Lung (tissue), 12 donors: ENCODE measurements around the gene NTN3. TPM values are rescaled to one million over a fixed set of nuclear protein-coding genes. Genes with fewer than 3 reads are reported as not detected.

ENCODE experiments used
- ATAC-seq: fragments of 200-7000 bp; cut with Tn5 transposase; one replicate; pipeline ENCODE4 v1.9.1; 2020; ENCODE audit warnings: moderate number of reproducible peaks; ENCODE audit not compliant: insufficient read depth, low FRiP score
- DNase-seq, 3 donors: peaks; one replicate each; pipeline ENCODE4 v3.0.0-alpha.2; 2013 to 2017
- H3K27ac ChIP-seq, 2 donors: one replicate each; pipeline ENCODE4 v1.5.1; 2013; ENCODE audit warnings: mild to moderate bottlenecking in 2 of 2, moderate library complexity in 2 of 2, control low read depth in 1 of 2, inconsistent platforms in 1 of 2, low read depth in 1 of 2, low read length in 1 of 2
- H3K27me3 ChIP-seq, 3 donors: one replicate each; pipeline ENCODE4 v1.5.1; 2013; ENCODE audit warnings: low read length in 2 of 3; ENCODE audit not compliant: control insufficient read depth in 3 of 3, insufficient read depth in 3 of 3
- H3K36me3 ChIP-seq, 4 donors: one replicate each; pipeline ENCODE4 v1.5.1; 2013; ENCODE audit warnings: low read length in 4 of 4, mild to moderate bottlenecking in 1 of 4, moderate library complexity in 1 of 4; ENCODE audit not compliant: control insufficient read depth in 4 of 4, insufficient read depth in 4 of 4
- H3K4me1 ChIP-seq, 5 donors: one replicate each; pipeline ENCODE4 v1.5.1; 2013; ENCODE audit warnings: low read length in 5 of 5, mild to moderate bottlenecking in 2 of 5, moderate library complexity in 1 of 5; ENCODE audit not compliant: control insufficient read depth in 5 of 5, insufficient read depth in 5 of 5
- H3K4me3 ChIP-seq: one replicate; pipeline ENCODE4 v1.5.1; 2013; ENCODE audit warnings: mild to moderate bottlenecking, control low read depth, moderate library complexity
- H3K9ac ChIP-seq, 2 donors: one replicate each; pipeline ENCODE4 v1.5.1; 2013; ENCODE audit warnings: low read length in 2 of 2, control low read depth in 1 of 2; ENCODE audit not compliant: insufficient read depth in 1 of 2
- H3K9me3 ChIP-seq, 4 donors: one replicate each; pipeline ENCODE4 v1.5.1; 2013; ENCODE audit warnings: low read length in 3 of 4, mild to moderate bottlenecking in 1 of 4, moderate library complexity in 1 of 4; ENCODE audit not compliant: control insufficient read depth in 4 of 4, insufficient read depth in 3 of 4
- CTCF ChIP-seq: IDR thresholded peaks from 2 replicates; pipeline ENCODE4 v1.5.1; 2012; ENCODE audit warnings: mild to moderate bottlenecking; ENCODE audit errors: control extremely low read depth, extremely low read depth
- WGBS, 2 donors: extraction: QIAGEN DNeasy Blood & Tissue Kit; methylation state at CpG; one replicate each; pipeline ENCODE4 v1.1.7; 2013; 5-methylcytosine and 5-hydroxymethylcytosine counted together
- polyA plus RNA-seq, 2 donors: library from polyadenylated mRNA; stranded (reverse); fragments of 200-250 nt; gene quantifications; one replicate each; pipeline ENCODE4 v1.2.1, GENCODE V29; 2013
- total RNA-seq, 2 donors: library from RNA; depleted of rRNA in 1 of 2; stranded (reverse); fragments of >200 nt in 1 of 2; gene quantifications; one replicate each; pipeline ENCODE4 v1.2.1, GENCODE V29; 2014 to 2021
- donor health status: control.
- donor health status: control.
- donor health status: Bipolar disorder and iron deficiency.
- donor health status: healthy.
- donor health status: DM: yes; HTN: yes; CAD: no.

Gene NTN3
- total and polyA plus RNA-seq, 4 donors = 0.06 to 2.4 TPM; not detected in 2

GRCh38 chr16:2428051-2428783 is 42.9 kb upstream of the NTN3 start:
- 33 to 42% methylated on average over 23 to 28 of the region's 28 CpGs for WGBS, 2 donors

GRCh38 chr16:2428784-2429033 is 42.4 kb upstream of the NTN3 start:
- WGBS, 2 donors = 0 to 1% methylated on average over 21 to 24 of the region's 24 CpGs
- no peak for TF ChIP-seq CTCF
- Histone ChIP-seq H3K9me3 (no peaks in the 10 kb centered on the region), H3K36me3 (peaks cover 0 to 19% (median 9%) of the 10 kb centered on the region in 4 donors), H3K4me1 (peaks cover 0 to 18% (median 8%) of the 10 kb centered on the region in 5 donors), H3K27ac (peak overlapping the region; percentile 6 to 74), H3K27me3 (no peaks in the 10 kb centered on the region), H3K4me3 (peak overlapping the region; percentile 69), H3K9ac (no peak overlapping the region)
- DNase-seq = no peak
- peak; percentile 22 for ATAC-seq

More at GRCh38 chr16:2428051-2428783, 42.9 kb upstream of the NTN3 start:
- Histone ChIP-seq H3K9me3 (no peaks in the 10 kb centered on the region), H3K36me3 (peaks cover 0 to 19% (median 8%) of the 10 kb centered on the region in 4 donors), H3K4me1 (peaks cover 0 to 18% (median 8%) of the 10 kb centered on the region in 5 donors), H3K9ac (no peak overlapping the region), H3K4me3 (peak overlapping the region; percentile 69), H3K27ac (peak overlapping the region; percentile 6 to 74), H3K27me3 (no peaks in the 10 kb centered on the region)
- peak in 2 of 3 donors; percentile 40 to 50 for DNase-seq
- TF ChIP-seq CTCF = no peak
- ATAC-seq = no peak

GRCh38 chr16:2429034-2429770 is 41.9 kb upstream of the NTN3 start, which contains the start of gene CCNF:
Gene CCNF, plus strand, starts transcription at chr16:2429447. Its CDS starts 35 bp downstream, at chr16:2429482.
- peak within 1 kb of the TSS; percentile 6 to 74 for H3K27ac ChIP-seq
- no peak for TF ChIP-seq CTCF
- DNase-seq (peak; percentile 97 to 99 (median 99)), ATAC-seq (peak; percentile 99)
- peak within 1 kb of the TSS in 1 of 2 donors; percentile 53 for H3K9ac ChIP-seq
- peaks cover 0 to 19% (median 9%) of the 10 kb centered on the region in 4 donors for H3K36me3 ChIP-seq
- no peaks in the 10 kb centered on the region for H3K27me3 ChIP-seq
- H3K4me1 ChIP-seq = peaks cover 0 to 18% (median 8%) of the 10 kb centered on the region in 5 donors
- WGBS, 2 donors = 1% methylated on average over 61 to 103 of the region's 103 CpGs
- H3K9me3 ChIP-seq = no peaks in the 10 kb centered on the region
- peak within 1 kb of the TSS; percentile 69 for H3K4me3 ChIP-seq
